Fibroblast of skin of left quadriceps (primary cell): Measurements from ENCODE around the gene PRF1.
"Not testable (repeated sequence)": the region's sequence is repeated elsewhere in the genome, so short reads cannot be mapped to it uniquely, and the experiment has no call there.

ENCODE experiments used
- DNase-seq, 2 experiments: peaks; one replicate each; pipeline ENCODE4 v3.0.0-alpha.2; 2013; ENCODE audit warnings: low read depth in 2 of 2

The PRF1 gene

DNA sequence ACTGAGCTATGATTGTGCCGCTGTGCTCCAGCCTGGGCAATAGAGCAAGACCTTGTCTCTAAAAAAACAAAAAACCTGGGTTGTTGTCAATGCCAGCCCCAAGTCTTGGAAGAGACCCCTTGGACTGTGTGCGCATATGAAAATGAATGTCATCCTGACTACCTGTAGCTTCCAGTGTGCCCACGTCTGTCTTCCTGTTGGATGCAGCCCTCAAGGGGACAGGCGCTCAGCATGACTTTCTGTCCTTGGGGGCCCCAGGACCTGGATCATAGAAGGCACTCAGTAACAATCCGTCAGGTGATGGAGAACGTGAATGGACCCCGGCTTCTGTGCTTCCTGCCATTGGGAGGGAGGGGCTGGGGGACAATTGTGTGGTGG lies 9.0 kb downstream of the PRF1 start:
- DNase-seq = no peak

DNA sequence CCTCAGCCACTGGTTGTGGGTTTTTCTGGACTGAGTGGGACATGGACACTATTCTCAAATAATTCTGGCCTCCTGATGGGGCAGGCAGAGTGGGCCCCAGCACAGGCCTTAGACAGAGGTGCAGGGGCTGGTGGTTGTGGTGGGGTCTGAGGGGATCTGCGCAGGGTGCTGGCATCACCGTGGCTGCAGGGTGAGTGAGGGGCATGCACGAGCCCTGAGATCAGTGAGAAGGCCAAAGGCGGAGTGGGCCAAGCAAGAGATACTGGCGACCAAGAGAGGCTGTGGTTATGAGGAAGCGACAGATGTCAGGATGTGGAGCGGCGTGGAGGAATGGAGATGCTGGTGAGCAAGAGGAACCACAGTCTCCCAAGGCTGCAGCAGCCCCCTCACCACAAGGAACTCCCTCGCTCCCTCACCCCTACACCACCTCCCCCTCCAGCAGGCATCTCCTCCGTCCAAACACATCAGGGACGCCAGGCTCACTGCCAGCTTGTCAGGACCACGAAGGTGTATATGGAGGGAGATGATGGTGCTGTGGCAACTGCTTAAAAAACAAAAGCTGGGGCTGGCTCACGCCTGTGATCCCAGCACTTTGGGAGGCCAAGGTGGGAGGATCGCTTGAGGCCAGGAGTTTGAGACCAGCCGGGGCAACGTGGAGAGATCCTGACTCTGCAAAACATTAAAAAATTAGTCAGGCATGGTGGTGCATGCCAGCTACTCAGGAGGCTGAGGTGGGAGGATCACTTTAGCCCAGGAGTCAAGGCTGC lies 9.6 kb downstream of the PRF1 start:
- DNase-seq = no peak

DNA sequence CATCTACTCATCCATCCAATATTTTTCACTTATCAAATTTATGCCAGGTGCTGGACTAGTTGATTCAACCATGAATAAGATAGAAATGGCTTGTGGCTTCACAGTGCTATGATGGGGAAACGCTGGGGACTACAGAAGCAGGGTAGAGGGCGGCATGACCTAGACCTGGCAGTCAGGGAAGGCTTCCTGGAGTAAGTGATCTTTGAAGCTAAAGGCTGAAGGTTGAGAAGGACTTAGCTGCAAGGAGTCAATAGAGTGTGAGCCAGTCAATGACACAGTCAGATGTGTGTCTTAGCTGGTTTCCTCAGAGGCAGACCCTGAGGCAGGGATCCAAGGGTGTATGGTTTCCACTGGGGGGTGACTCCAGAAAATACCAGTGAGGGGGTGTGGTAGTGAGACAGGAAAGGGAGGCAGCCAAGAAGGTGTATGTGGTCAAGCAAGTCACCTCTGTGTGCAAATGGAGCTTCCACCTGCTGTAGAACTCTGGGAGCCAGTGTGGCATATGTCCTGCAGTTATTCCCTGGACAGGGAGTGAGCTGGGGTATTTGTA lies 10.3 kb downstream of the PRF1 start:
- no peak for DNase-seq

DNA sequence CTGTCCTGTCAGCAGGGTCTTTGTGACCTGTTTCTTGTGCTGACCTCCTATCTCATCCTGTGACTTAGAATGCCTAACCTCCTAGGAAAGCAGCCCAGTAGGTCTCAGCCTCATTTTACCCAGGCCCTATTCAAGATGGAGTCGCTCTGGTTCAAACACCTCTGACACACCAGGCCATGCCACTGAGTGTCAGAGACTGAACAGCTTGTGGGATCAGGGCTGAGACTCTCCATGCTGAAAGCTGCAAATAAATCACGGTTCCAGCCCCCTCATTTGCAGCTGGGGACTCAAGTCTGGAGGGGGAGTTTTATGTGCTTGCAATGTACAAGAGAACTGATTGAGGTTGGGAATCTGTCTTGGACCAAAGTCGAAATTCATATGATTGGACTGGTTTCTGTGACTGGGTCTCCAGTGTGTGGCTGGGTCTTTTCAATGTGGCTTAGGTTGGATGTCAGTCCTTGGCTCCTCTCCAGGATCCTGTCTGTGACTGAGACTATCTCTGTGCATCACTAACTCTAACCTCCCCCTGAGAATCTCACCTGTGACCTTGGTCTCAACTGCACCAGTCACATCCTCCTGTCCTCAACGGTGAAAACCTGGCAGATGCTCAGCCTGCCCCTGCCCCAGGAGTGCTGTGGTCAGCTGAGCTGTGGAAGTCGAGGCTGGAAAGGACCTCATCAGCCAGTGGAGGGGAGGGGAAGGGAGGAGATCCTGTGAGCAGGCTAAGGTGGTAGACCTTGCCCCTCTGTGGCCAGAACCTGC lies 11.7 kb downstream of the PRF1 start:
- DNase-seq = no peak

DNA sequence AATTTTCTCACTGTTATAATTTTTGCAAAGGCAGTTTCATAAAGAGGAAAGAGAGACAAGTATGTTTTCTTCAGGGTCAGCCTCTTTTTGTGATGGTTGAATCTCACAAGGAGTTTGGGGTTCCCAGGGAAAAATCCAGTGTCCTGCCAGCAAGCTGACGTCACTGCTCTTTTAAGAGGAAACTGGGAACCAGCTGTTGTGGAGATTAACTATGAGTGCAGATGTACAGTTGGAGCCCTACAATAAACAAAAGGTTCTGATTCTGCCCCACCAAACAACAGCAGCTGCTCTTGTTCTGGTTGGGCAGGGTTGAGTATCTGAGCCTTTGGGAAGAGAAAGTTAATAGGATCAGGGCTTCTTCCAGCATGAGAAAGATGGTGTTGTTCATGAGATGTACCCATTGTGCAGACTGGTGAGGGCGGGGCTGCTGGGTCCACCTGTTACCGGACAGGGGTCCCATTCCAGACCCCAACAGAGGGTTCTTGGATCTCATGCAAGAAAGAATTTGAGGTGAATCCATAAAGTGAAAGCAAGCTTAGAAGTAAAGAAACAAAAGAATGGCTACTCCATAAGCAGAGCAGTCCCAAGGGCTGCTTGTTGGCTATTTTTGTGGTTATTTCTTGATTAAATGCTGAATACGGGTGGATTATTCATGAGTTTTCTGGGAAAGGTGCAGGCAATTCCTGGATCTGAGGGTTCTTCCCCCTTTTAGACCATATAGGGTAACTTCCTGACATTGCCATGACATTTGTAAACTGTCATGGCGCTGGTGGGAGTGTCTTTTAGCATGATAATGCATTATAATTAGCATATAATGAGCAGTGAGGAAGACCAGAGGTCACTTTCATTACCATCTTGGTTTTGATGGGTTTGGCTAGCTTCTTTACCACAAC lies 12.5 kb downstream of the PRF1 start:
- DNase-seq = peak in 1 of 2 experiments; percentile 5

DNA sequence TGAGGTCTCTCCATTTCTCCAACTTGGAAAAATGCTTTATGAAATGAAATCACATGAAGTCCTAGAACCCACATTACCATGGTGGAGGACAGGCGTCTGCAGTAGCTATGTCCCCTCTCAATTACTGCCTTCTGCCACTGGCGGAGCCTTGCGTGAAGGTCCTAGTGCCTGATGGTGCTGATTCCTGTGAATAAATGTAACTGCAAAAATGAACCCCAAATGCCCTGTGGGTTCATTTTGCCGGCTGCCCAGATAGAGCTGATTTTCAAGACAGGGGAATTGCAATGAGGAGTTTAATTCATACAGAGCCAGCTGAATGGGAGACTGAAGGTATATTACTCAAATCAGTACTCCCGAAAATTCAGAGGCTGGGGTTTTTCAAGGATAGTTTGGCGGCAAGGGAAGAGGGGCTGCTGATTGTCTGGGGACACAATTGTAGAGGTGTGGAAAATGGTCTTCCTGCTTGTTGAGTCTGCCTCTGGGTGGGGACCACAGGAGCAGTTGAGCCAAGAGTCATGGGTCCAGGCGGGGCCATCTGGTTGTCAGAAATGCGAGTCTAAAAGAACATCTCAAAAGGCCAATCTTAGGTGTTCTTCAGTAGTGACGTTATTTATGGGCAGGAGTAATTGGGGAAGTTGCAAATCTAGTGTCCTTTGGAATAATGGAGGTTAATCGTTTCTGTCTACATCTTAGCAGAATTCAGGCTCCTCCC lies 13.5 kb downstream of the PRF1 start:
- DNase-seq = no peak

DNA sequence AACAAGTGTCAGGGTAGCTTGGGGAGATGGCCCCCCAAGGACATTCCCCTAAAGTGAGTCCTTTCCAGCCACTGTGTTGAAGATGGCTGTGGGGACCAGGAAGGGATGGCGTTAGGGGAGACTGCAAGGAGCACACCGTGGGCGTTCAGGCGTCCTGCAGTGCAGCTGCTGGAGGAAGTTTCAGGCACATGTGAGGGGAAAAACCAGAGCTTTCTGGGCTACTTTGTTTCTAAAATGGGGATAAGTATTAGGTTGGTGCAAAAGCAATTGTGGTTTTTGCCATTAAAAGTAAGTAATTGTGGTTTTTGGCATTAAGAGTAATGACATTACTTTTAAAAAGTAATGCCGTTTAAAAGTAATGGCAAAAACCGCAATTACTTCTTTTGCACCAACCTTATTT lies 14.3 kb downstream of the PRF1 start:
- no peak for DNase-seq

DNA sequence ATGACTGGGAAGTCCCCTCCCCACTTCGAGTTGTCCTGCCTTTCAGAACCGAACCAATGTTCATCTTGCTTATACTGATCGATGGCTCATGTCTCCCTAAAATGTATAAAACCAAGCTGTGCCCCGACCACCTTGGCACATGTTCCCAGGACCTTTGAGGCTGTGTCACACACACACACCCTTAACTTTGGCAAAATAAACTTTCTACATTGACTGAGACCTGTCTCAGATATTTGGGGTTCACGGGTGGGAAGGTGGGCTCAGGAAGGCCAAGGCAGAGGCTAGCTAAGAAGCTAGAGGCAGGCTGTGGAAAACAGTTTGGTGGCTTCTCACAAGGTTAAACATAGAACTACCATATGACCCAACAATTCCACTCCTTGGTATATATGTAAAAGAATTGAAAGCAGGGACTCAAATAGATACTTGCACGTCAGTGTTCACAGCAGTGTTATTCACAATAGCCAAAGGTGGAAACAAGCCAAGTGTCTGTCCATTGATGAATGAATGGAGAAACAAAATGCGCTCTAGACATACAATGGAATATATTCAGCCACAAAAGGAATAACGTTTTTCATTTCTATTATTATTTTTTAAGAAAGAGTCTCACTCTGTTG lies 15.4 kb downstream of the PRF1 start:
- DNase-seq = no peak

DNA sequence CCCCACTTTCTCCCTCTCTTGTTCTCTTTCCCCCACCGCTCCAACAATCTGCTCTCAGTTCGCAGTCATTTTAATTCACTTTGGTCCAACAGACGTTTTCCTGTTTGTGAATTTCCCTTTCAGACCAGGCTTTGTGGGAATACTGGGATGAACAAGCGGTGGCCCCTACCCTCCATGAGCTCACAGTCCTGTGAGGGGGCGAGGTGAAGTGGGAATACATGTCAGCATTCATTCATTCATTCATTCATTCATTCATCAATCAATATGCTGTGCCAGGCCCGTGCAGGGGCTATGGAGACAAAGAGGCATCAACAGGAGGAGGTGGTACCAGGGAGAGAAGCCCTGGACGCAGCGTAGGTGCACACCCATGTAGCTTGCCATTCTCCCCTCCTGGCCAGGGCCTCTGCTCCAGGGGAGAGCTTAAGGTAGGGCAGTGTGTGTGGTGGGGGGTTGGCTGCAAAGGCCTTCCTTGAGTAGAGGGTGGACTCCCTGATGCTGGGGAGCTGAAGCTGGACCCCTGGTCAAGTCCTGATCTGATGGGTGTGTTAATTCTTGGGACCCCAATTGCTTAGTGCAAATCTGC lies 16.1 kb downstream of the PRF1 start:
- DNase-seq = no peak

DNA sequence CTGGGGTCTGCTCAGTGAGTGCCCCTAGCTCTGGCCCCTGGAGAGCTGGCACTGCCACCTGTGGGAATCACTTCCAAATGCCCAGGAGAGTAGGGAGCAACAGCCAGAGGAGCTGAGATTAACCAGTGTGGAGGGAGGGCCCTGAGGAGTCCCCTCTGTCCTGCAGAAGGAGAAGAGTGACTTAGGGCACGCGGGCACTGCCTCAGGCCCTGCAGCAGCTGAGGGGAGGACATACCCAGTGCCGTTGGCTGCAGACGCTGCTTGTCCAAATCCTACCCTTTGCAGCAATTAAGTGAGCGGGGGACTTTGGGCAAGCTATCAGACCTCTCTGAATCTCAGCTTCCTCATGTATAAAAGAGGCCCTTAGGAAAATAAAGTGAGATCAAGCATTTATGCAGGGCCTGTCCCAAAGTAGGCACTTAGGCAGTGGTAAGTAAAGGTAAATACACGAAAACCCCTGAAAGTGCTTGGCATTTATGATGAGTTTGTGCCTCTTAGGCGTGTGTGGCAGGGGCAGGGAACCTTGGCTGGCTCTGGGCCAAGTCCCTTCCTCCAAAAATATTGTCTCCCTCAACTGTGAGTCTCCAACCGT lies 16.9 kb downstream of the PRF1 start:
- DNase-seq = no peak

DNA sequence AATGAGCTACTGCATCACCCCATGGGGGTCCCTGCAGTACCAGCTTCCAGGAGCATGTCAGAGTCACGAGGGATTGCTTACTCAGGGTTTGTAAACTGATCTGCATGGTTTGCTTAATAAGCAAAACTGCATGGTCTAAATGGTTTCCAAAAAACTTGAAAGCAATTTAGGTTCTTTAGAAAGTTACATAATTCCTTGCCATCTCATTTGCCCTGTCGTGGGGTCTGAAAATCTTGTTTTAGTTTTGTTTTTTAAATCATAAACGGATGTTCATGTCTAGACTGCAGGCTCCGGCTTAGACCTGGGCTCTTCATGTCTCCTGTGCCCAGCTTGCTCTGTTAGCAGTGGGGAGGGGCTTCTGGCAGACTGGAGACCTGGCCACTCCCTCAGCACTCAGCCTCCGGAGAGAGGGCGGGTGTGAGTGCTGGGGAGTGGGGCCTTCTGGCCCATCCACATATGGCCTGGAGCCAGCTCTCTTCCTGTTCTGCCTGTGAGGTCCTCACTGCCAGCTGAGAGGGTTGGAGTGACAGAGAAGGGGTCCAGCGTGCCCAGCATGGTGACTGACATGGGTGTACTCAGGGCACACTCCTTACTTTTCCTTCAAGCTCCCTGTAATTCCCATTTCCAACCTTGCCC lies 17.5 kb downstream of the PRF1 start:
- no peak for DNase-seq

DNA sequence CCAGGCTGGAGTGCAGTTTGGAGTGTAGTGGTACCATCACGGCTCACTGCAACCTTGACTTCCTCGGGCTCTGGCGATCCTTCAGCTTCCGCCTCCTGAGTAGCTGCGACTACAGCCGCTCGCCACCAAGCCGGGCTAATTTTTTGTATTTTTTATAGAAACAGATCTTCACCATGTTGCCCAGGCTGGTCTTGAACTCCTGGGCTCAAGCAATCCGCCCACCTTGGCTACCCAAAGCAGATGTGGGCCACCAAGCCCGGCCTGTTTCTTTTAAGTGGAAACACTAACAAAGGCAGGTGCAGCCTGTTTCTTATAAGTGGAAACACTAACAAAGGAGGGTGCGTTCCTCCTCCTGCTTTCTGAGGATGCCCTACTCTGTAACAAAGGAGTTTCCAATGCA lies 18.2 kb downstream of the PRF1 start:
- DNase-seq = no peak

DNA sequence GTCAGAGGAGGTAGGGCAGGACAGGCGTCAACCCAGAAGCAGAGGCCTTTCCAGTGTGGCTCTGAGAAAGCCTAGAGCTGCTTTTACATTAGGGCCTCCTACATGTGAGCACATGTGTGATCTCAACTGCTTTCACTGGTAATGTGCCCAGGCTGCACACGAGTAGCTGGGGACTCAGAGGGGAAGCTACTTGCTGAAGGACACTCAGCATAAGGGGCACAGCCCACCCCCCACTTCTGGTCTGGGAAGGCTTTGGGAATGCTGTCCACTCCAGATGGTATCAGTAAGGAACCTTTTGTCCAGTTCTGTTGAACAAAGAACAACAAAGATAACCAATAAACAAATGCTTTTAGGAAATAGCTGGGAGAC lies 18.9 kb downstream of the PRF1 start:
- DNase-seq = no peak

DNA sequence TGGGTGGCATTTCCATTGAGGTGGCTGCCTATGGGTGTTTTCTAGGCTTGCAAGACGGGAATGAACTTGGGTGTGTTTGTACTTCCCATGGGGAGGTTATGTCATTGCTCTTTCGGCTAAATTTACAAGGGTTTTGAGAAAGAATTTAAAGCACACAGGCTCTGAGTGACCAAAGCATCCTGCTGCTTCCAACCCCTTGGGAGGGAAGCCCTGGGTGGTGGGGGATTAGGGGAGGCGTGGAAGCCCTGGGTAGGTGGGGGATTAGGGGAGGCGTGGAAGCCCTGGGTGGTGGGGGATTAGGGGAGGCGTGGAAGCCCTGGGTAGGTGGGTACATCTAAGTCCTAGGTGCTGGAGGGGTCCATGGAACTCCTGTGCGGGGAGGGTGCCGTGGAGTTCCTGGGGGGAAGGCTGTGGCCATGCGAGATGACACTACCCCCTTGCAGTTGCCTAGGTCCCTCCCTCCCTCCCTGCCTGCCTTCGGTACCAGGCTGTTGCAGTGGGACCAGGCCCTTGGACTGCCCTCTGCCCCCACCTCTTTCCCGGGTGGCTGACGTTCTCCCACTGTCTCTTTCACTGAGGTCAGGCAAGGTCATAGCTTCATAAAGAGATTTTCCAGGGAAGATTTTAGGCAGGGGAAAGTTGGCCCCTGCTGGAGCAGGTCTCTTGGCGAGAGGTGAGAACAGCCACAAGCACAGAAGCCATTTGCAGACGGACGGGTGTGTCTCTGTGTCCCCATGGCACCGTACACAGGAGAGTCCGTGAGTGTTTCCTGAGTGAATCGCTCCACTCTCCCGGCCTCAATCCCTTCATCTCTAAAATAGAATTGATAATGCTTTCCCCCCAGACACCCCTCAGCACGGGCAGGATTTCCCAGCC lies 19.5 kb downstream of the PRF1 start:
- DNase-seq = no peak

DNA sequence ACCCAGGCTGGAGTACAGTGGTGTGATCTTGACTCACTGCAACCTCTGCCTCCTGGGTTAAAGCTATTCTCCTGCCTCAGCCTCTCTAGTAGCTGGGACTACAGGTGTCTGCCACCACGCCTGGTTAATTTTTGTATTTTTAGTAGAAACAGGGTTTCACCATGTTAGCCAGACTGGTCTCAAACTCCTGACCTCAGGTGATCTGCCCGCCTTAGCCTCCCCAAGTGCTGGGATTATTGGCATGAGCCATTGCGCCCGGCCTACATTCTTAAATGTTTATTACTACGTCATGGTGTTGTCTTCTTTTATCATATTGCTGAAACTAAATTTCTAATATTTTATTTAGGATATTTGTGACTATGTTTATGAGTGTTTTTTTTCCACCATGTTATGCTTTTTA lies 21.4 kb downstream of the PRF1 start:
- DNase-seq = not testable (repeated sequence)

DNA sequence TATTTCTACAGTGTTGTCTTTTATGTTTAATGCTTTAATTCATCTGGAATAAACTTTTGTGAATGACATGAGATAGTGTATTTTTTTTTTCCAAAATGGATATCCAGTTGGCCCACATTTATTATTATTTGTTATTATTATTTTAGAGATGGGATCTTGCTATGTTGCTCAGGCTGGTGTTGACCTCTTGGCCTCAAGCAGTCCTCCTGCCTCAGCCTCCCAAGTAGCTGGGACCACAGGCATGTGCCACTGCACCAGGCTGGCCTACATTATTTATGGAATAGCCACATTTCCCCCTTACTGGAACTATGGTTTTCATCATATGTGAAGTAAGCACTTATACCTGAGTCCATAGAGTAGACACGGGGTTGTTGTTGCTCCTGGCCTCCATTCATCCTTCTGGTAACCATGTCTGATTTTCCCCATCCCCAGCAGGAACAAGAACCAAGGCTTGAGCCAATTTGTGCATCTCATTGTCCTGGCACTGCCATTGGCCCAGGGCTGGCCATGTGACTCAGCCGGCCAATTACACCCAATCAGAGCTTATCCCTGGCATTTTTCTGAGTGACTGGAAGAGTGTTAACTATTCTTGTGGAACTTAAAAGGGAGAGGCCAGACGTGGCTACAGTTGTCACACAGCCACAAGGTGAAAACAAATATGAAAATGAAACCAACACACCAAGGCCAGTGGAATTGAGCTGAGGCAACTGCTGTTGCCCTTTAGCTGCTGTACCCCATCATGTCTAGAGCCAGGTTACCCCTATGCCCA lies 23.1 kb downstream of the PRF1 start:
- no peak for DNase-seq

DNA sequence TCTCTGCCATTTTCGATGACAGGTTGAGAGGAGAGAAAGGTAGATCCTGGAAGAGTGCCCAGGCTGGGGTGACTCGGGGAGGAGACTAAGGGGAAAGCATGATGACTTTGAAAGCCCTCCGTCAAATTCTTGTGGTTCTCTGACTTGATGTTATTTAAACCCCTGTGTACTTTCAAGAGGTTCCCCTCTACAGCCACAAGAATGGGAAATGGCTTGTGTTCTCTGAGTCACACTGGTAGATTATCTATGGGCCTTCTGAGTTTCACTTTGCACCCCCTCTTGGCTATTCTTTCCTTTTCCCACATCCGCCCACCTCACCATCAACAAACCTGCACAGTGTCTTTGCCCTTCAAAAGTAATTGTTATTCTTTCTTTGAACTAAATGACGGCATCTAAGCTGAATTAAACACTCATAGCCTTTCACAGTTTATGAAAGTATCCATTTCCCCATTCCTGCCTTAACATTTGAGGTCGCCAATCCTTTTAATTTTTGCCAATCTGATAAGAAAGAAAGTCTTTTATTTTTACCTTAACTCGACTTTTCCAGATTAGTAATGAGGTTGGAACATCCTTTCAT lies 24.1 kb downstream of the PRF1 start:
- no peak for DNase-seq
